ENCODE results near the gene TRAPPC10. TPM values are rescaled to one million over a fixed set of nuclear protein-coding genes. Genes with fewer than 3 reads are reported as not detected.
A peak's percentile ranks its signal among the peaks of the same experiment; 100 is the strongest.

The TRAPPC10 gene
- total RNA-seq, 1 donor from 2014 or later = 18.5 TPM

DNA sequence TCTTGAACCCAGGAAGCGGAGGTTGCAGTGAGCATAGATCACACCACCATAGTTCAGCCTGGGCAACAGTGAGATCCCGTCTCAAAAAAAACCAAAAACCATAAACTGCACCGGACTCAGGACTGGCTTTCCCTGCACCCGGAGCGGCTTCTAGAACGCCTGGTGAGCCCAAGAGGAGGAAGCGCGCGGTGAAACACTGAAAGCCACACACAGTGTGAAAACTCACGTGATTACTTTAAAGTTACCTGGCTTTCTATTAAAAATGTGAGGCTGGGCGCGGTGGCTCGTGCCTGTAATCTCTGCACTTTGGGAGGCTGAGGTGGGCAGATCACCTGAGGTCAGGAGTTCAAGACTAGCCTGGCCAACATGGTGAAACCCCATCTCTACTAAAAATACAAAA lies 7.0 kb upstream of the TRAPPC10 start:
- no peak for DNase-seq (ENCODE audit: low spot score)

DNA sequence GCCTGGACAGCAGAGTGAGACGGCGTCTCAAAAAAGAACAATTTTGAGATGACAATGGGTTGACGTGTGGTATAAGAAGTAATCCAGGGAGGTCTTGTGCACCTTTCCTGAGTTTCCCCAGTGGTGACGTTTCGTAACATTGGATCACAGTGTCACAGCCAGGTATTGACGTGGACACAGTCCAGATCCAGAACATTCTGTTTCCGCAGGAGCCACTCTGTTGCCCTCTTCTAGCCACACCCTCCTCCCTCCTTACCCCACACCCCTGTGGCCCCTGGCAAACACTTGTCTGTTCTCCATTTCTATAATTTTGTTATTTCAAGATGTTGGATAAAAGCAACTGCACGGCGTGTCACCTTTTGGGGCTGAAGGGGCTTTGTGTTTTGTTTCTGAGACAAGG lies 6.5 kb upstream of the TRAPPC10 start:
- DNase-seq (ENCODE audit: low spot score) = no peak

DNA sequence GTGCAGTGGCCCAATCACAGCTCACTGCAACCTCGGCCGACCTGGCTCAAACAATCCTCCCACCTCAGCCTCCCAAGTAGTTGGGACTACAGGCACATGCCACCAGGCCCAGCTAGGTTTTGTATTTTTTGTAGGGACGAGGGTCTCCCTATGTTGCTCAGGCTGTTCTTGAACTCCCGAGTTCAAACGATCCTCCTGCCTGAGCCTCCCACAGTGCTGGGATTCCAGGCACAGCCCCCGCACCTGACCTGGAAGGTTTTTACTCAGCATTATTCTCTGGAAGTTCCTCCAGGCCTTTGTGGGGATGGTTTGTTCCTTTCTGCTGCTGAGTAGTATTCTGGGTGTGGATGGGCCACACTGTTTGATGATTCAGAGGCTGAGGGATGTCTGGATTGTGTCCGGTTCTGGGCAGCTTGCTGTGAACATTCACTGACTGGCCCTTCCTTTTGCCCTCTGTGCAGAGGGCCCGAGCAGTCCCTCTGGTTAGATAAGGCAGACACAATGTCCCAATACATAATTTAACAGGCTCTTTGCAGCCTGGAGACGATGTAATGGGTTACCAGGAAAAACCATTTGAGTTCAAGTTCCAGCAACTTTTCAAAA lies 6.0 kb upstream of the TRAPPC10 start:
- peak; percentile 89 for DNase-seq (ENCODE audit: low spot score)

DNA sequence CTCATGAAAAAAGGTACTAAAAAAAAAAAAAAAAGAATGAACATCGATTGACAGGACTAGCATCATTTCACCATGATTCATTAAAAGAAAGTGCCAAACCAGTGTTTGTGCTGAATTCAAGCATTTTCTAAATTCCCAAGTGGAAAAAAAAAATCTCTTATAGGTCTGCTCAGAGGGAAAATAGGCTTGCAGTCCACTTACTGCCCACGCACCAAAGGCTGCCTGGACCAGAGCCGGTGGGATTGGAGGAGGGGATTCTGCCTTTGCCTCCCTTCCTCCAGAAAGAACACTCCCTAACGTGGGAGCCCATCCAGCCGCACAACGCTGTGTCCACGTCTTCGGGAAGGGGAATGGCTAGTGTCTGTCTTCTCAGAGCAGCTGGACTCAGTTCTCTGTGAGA lies 5.5 kb upstream of the TRAPPC10 start:
- no peak for DNase-seq (ENCODE audit: low spot score)

DNA sequence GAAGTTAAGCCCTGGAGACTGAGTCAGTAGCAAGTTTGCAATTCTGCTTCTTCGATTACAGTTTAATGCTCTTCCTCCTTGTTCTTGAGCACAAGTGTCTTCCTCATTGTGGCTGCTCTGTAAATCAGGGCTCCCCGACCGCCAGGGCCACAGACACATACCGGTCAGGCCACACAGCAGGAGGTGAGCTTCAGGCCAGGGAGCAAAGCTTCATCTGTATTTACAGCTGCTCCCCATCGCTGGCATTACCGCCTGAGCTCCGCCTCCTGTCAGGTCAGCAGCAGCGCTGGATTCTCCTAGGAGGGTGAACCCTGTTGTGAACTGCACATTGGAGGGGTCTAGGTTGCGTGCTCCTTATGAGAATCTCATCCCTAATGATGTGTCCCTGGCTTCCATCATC lies 1.7 kb upstream of the TRAPPC10 start:
- no peak for DNase-seq (ENCODE audit: low spot score)

DNA sequence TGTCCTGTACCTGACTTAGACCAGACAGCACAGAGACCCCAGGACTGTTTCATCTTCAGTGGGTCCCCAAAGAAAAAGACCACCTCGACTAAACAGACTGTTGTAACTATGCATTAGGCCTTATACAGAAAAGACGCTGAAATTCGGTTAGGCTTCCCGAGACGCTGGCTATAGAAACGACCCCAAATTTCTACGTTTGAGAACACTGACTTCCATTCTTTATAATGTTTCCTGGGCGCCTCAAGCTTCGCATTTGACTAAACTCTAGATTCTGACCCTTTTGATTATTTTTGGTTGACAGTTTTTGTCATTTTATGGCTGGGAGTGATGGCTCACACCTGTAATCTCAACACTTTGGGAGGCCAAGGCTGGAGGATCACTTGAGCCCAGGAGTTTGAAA lies 986 bp upstream of the TRAPPC10 start:
- DNase-seq (ENCODE audit: low spot score) = no peak

DNA sequence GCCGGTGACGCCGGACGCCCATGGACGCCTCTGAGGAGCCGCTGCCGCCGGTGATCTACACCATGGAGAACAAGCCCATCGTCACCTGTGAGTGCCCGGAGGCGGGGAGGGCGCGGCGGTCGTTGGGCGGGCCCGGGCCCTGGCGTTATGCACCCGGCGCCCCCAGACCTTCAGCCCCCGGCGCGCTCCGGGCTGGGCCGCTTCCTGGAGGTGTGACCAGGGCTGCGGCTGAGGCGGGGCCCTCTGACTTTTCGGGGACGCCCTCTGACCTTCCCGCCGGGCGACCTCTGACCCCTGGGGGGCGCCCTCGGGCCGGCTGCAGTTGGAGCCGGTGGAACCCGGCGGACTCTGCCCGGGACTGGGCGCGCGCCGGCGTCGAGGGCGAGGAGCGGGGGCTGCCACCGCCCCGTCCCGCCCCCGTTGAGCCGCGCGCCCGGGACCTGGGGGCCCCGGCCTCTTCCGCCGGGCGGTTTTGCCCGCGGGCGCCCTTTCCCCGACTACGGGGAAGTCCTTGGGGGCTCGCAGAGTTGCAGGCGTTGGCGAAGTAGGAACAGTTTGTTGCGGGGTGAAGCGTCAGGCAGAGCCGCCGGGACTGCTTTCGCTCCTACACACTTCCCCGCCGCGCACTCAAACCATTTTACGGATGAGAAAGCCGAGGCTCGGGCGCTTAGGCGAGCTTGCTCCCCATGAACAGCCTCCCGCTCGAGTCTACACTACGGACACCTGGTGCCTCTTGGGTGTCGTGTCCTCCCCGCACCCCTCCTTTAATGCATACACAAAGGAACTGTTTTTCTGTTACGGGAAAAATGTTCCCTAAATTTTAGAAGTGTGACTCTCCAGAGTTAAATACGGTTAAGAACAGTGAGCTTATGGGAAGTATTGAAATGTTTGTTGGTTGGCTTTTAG lies 618 bp downstream of the TRAPPC10 start:
- DNase-seq (ENCODE audit: low spot score) = peak; percentile 36

DNA sequence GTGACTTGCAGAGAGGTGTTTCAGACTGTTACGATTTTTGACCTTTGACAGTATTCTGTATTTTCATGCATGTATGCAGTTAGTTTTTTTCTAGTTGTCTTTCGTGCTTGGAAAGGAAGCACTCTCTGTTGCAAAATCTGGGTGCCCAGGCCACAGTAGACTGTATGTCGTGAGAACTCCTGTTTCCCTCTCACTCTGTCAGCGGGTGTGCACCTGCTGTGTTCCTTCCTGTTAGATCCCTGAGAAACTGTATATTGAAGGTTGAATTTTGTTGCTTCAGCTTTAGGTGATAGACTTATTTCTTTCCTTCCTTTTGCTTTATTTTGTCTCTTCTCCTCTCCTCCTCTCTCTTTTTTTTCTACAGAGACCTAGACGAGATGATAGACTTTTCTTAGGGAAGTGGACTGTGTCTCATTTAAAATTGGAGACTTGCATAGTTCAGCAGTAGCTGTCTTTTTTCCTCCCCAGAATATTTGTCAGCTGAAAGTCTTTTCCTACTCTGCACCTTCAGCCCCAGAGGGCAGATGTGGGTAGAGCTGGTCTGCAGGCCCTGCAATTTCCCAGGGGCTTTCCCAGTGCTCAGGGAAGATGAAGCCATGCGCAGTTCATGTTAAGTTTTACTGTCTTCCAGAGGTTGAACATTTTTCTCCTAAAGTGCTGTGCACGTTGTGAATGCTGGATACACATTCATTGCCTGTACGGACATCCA lies 1.4 kb downstream of the TRAPPC10 start:
- DNase-seq (ENCODE audit: low spot score) = no peak

DNA sequence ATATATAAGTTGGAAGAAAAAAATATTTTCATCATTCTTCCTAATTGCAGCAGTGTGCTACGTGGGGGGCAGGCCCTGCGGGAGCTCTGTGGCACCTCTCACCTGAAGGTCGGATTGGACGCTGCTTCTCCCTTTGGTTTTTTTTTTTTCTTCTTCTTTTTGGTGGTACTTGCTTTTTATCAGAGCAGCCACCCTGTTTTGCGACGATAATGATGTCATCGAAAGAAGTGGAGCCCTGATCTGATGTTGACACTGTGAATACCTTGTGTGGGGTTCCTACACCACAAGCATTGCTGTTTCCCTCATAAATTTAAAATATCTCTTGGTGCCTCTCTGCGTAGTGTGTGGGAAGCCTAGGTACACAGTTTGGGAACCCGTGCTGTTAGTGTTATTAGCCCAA lies 5.5 kb downstream of the TRAPPC10 start:
- DNase-seq (ENCODE audit: low spot score) = no peak

DNA sequence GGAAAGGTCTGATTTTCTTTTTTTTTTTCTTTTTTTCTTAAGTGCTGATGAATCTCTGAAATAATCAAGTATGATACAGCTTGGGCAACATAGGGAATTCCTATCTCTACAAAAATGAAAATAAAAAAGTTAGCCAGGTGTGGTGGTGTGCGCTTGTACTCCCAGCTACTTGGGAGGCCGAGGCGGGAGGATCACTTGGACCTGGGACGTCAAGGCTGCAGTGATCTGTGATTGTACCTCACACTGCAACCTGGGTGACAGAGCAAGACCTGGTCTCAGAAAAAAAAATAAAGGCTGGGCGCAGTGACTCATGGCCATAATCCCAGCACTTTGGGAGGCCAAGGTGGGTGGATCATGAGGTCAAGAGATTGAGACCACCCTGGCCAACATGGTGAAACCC lies 6.0 kb downstream of the TRAPPC10 start:
- no peak for DNase-seq (ENCODE audit: low spot score)

DNA sequence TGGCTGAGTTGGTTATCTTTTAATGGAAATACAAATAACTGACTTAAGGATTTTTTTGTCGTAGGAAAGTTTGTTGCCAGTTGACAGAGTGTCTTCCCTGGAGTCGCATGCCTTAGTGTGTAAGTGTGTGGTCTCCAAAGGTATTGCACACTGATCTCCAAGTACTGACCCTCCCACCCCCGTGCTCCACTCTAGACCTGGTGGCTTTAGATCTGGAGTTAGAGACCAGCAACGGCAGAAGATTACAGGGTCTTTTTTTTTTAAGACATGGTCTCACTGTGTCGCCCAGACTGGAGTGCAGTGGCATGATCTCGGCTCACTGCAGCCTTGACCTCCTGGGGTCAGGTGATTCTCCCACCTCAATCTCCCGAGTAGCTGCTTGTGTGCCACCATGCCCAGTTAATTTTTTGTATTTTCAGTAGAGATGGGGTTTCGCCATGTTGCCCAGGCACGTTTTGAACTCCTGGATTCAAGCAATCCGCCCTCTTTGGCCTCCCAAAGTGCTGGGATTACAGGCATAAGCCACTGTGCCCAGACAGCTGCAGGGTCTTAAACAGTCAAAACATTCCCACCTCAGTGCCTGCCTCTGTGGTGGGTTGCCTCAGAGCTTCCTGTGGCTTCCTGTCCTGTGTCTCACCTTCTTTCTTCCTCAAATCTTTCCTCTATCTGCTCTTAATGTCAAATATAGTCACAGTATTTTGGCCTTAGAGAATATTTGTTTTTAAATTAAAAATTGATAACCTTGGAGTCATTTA lies 6.9 kb downstream of the TRAPPC10 start:
- no peak for DNase-seq (ENCODE audit: low spot score)

DNA sequence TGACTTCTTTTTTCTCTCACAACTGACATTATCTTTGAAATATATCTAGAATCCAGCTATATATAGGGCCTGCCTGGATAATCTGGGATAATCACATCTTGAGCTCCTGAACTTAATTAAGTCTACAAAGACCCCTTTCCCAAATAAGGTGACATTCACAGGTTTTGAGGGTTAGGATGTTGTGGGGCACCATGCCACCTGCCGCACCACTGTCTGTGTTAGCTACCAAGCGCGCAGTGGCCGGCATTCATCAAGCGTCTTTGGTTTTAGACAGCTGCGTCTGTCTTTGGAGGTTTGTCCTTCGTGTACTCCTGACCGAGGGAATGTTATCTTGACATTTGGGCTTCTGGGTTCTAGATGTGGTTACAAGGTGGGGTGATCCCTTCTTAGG lies 7.5 kb downstream of the TRAPPC10 start:
- DNase-seq (ENCODE audit: low spot score) = no peak

DNA sequence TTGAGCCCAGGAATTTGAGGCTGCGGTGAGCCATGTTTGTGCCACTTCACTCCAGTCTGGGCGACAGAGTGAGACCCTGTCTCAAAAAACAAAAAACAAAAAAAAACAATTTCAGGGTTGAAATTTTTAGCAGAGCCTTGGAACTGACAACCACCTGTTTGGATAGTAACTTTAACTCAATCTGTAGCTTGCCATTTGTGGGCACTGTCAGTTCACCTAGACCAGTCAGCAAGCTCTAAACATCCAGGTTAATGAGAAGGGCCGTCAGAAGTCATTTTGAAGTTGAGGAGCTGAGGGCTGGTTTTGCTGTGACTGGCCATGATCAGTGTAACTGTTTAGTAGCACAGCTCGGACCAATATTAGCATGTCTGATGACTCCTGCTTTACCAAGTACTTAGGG lies 8.4 kb downstream of the TRAPPC10 start:
- no peak for DNase-seq (ENCODE audit: low spot score)

DNA sequence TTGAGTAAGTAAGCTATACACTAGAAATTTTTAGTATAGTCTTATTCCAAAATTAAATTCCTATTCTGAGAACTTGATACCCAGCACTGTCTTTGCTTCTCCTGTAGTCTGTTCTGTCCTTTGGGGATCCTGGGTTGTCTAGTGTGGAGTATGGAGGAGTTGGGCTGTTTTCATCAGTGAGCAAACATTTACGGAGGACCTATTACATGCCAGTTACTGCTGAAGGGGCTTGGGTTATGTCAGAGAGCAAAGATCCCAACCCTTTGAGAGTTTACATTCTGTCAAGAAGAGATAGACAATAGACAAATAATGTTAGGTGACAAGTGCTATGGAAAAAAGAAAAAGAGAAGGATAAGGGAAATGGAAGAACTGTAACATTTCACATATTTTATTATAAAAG lies 9.0 kb downstream of the TRAPPC10 start:
- DNase-seq (ENCODE audit: low spot score) = no peak

DNA sequence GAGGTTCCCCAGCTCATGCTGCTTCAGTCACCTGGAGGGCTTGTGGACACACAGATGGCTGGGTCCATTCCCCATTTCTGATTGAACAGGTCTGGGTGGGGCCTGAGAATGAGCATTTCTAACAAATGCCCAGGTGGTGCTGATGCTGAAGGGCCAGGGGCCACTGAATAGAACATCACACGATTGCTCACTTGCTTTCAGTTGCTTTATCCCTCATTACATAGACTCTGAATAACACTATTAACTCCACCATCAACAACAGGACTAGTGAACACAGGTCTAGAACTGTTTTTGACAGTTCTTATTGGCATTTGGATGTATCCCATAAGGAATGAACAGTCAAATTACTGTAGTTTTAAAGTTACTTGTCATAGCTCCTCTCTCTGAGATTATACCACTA lies 12.1 kb downstream of the TRAPPC10 start:
- DNase-seq (ENCODE audit: low spot score) = no peak

DNA sequence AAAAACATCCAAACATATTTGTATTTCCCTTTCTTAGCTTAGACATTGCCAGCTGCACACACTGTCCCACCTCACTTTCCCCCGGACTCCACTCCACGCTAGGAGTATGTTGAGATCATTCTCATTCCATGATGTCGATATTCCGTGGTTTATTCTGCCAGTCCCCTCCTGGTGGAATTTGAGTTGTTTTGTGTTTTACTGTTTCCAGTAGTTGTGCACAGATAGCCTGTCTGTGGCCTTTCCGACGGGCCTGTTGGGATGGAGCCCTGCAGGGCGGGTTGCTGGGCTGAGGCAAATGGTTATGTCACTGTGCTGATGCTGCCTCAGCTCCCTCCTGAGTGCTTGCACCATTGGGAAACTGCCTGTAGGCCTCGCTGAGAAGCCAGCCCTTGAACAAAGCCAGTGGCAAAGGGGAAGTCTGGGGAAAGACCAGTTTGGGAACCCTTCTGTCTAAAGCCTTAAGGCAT lies 12.8 kb downstream of the TRAPPC10 start:
- peak; percentile 45 for DNase-seq (ENCODE audit: low spot score)

DNA sequence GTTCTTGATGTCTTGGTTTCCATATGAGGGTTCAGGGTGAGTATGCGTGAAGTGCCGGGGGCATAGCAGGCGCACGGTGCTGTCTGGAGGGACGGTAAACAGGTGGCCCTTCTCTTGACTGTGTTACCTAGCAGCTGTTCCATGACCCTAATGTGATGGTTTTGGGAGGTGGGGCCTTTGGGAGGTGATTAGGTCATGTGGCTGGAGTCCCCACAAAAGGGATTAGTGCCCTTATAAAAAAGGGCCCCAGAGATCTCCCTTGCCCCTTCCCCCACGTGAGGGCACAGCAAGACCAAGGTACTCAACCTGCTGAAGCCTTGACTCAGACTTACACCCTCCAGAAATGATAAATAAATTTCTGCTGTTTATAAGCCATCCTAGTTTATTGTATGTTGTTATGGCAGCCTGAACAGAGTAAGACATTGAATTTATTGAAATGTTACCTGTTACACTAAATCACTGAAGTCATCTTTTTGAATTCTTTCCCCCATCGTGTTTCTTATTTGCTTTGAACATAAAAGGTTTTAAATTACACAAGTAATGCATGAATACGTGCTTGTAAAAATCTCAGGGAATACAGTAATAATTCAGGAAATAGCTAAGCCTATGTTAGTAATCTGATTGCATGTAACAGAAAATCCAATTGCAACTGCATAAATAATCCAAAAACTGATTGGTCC lies 15.6 kb downstream of the TRAPPC10 start:
- no peak for DNase-seq (ENCODE audit: low spot score)

DNA sequence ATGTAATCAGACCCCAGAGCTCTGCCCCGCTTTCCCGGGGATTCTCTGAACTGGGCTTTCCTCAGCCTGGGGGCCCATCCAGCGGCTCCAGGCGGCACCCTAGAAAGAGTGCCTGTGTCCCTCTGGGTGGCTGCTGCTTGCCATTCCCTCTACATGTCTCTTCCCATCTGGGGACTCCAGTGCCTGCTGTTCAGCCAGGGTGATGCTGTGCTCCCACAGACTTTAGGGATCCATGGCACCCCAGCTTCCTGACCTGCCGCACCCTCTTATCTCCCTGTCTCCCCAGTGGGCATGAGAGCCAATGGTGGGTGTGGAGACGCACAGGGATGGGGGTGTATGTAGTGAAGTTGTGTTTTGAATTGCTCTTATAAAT lies 16.2 kb downstream of the TRAPPC10 start:
- no peak for DNase-seq (ENCODE audit: low spot score)

DNA sequence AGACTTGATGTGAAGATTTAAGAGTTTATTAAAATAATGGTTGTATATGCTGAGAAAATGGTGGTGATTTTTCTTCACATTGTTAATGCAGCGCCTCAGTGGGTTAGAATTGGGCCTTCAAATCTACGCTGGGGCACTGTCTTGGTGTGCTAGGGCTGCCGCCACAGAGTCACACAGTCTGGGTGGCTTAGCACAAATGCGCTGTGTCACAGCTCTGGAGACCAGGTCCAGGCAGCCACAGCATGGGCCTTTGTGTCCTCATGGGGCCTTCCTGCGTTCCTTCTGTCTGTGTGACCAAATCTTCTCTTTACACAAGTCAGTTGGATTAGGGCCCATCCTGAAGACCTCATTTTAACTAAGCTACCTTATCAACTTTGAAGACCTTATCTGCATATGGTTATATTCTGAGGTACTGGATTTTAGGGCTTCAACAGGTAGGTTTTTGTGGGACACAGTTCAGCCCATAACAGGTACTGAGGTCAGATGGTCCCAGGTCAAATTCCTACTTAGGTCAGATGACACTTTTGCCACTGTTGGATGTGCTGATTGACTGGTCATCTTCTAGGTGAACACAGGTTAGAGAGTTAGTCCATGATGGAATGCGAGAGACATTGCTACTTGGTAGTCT lies 17.5 kb downstream of the TRAPPC10 start:
- no peak for DNase-seq (ENCODE audit: low spot score)

DNA sequence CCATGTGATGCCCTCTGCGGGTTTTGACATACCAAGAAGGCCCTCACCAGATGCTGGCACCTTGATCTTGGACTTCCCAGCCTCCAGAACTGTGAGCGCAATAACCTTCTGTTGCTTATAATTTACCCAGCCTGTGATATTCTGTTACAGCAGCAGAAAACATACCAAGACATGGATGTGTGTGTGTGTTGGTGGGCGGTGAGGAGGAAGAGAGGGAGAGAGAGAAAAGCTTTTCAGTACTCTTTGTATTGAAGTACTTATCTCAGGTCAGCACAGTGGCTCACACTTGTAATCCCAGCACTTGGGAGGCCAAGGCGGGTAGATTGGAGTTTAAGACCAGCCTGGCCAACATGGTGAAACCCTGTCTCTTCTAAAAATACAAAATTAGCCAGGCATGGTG lies 23.1 kb downstream of the TRAPPC10 start:
- no peak for DNase-seq (ENCODE audit: low spot score)

DNA sequence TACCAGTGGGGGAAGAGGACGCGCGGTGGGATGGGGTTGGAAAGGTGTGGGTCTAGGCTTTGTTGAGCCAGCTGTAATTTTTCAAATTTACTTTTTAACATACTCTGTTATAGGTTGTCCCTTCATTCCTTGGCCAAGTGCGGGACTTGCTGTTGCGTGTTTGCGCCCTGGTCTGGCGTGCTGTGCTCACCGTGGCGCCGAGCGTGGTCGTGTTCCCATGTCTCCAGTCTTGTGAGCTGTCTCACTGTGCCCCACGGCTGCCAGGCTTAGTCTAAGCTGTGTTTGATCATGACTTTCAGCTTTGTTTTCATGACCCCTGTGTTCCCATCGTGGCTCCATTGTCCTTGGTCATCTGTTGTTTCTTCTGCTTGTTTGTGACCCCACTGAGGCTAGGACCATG lies 26.0 kb downstream of the TRAPPC10 start:
- no peak for DNase-seq (ENCODE audit: low spot score)

Measured in umbilical cord (tissue), 2 donors.